Thymus (tissue), 11 donors: ENCODE measurements around the gene LARP4B. TPM values are rescaled to one million over a fixed set of nuclear protein-coding genes. Genes with fewer than 3 reads are reported as not detected.

Source experiments
- DNase-seq, 9 donors: peaks; one replicate each; pipeline ENCODE4 v3.0.0-alpha.2; 2013; ENCODE audit warnings: low spot score in 9 of 9, low read depth in 6 of 9, missing footprints in 1 of 9
- H3K27ac ChIP-seq, 2 donors: one replicate each; pipeline ENCODE4 v1.5.1; 2013; ENCODE audit warnings: control low read depth in 1 of 2, low read depth in 1 of 2, low read length in 1 of 2, mild to moderate bottlenecking in 1 of 2, moderate library complexity in 1 of 2
- H3K27me3 ChIP-seq, 2 donors: one replicate each; pipeline ENCODE4 v1.5.1; 2013; ENCODE audit warnings: low read length in 1 of 2; ENCODE audit not compliant: control insufficient read depth in 2 of 2, insufficient read depth in 1 of 2
- H3K36me3 ChIP-seq, 2 donors: one replicate each; pipeline ENCODE4 v1.5.1; 2013; ENCODE audit warnings: low read length in 1 of 2, mild to moderate bottlenecking in 1 of 2, moderate library complexity in 1 of 2; ENCODE audit not compliant: control insufficient read depth in 2 of 2, insufficient read depth in 2 of 2
- H3K4me1 ChIP-seq, 2 donors: one replicate each; pipeline ENCODE4 v1.5.1; 2013; ENCODE audit warnings: low read length in 2 of 2; ENCODE audit not compliant: control insufficient read depth in 2 of 2, insufficient read depth in 2 of 2
- H3K4me3 ChIP-seq, 2 donors: one replicate each; pipeline ENCODE4 v1.5.1; 2013; ENCODE audit warnings: low read length in 2 of 2, control low read depth in 1 of 2, mild to moderate bottlenecking in 1 of 2
- H3K9me3 ChIP-seq, 2 donors: one replicate each; pipeline ENCODE4 v1.5.1; 2013; ENCODE audit warnings: low read length in 1 of 2, mild to moderate bottlenecking in 1 of 2; ENCODE audit not compliant: control insufficient read depth in 2 of 2, insufficient read depth in 1 of 2
- WGBS: extraction: QIAGEN DNeasy Blood & Tissue Kit; methylation state at CpG from one replicate; pipeline ENCODE4 v1.1.7; 2013; 5-methylcytosine and 5-hydroxymethylcytosine counted together
- polyA plus RNA-seq: library from polyadenylated mRNA; stranded (reverse); fragments of 200-250 nt; gene quantifications from one replicate; pipeline ENCODE4 v1.2.3, GENCODE V29; 2013
- total RNA-seq: library from RNA; stranded (reverse); fragments of 120-200 nt; gene quantifications from one replicate; pipeline ENCODE4 v1.2.4, GENCODE V29; 2013
- donor health status: healthy.

LARP4B gene
- total and polyA plus RNA-seq, 2 donors, result 19.3 to 22.0 TPM

DNA sequence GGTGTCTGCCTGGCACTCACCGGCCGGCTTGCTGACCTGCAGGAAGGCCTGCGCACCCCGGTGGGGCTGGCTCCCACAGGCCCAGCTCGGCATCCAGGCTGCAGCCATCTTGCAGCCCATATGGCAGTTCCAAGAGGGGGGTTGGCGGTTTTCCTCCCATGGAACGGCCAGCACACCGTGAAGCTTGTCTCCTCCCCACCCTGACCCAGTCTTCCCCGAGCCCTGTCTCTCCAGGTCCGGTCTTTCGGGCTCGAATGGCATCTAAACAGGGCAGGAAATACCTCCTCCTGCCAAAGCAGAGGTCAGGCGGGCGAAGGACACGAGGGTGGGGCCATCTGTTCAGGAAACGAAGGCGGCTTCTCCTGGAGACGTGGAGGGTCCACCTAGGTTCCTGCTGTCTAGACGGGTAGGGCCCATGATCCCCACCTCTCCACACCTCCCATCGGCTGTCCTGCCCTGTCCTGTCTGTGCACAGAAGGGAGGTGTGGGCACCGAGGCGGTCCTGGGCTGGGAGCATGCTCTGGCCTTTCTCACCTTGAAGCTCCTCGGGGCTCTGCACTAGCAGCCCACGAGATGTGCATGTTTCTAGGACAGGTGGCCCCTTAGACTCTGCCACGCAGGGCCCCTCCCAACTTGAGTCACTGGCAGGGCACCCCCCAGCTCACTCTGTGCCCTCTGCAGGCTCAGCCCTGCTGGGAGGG, 128.3 kb downstream of the LARP4B start:
- WGBS, result 97% methylated on average over 25 of the region's 25 CpGs
- H3K27me3 ChIP-seq, result no peaks in the 10 kb centered on the region
- H3K36me3 ChIP-seq, result peaks cover 16 to 20% of the 10 kb centered on the region in 2 donors
- H3K27ac ChIP-seq, result no peak overlapping the region
- no peaks in the 10 kb centered on the region for H3K4me1 ChIP-seq
- DNase-seq, result no peak
- H3K4me3 ChIP-seq, result no peak overlapping the region
- H3K9me3 ChIP-seq, result no peaks in the 10 kb centered on the region

DNA sequence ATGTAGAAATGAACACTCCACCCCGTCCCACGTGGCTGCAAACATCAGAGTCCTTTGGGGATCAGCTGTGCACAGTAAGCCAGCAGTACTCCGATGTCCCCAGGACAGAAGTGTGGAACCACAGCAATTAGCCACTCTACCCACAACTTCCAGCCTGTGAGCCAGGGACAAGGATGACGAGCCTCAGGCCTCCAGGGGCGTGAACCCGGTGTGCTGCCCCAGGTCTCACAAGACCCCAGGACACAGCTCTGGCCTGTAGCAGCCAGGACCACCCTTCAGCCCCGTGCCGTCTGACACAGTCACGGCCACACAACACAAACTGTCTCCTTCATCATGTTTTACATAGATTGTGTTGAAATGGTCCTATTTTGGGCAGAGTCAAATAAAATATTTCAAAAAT, 129.0 kb downstream of the LARP4B start:
- peaks cover 9 to 13% of the 10 kb centered on the region in 2 donors for H3K36me3 ChIP-seq
- no peaks in the 10 kb centered on the region for H3K4me1 ChIP-seq
- no peak overlapping the region for H3K27ac ChIP-seq
- H3K4me3 ChIP-seq, result no peak overlapping the region
- H3K9me3 ChIP-seq, result no peaks in the 10 kb centered on the region
- no peaks in the 10 kb centered on the region for H3K27me3 ChIP-seq
- 84% methylated on average over 9 of the region's 9 CpGs for WGBS
- DNase-seq, result no peak

DNA sequence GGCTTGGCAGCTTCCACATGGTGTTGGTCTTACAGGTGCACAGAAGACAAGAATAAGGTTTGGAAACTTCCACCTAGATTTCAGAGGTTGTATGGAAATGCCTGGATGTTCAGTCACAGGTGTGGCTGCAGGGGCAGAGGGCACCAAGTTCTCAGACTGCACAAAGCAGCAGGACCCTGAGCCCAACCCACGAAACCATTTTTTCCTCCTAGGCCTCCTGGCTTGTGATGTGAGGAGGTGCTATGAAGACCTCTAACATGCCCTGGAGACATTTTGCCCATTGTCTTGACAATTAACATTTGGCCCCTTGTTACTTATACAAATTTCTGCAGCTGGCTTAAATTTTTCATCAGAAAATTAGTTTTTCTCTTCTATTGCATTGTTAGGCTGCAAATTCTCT, 134.3 kb downstream of the LARP4B start:
- no peaks in the 10 kb centered on the region for H3K36me3 ChIP-seq
- no peak overlapping the region for H3K27ac ChIP-seq
- H3K9me3 ChIP-seq, result peaks cover 2 to 13% of the 10 kb centered on the region in 2 donors
- WGBS, result 96% methylated on average over 1 of the region's 1 CpG
- no peaks in the 10 kb centered on the region for H3K27me3 ChIP-seq
- no peak overlapping the region for H3K4me3 ChIP-seq
- DNase-seq, result no peak
- no peaks in the 10 kb centered on the region for H3K4me1 ChIP-seq

GRCh38 chr10:796233-796632, 135.3 kb downstream of the LARP4B start:
- 73% methylated on average over 4 of the region's 4 CpGs for WGBS
- H3K4me1 ChIP-seq, result no peaks in the 10 kb centered on the region
- peaks cover 2 to 13% of the 10 kb centered on the region in 2 donors for H3K9me3 ChIP-seq
- no peaks in the 10 kb centered on the region for H3K36me3 ChIP-seq
- H3K27ac ChIP-seq, result no peak overlapping the region
- no peak for DNase-seq
- H3K4me3 ChIP-seq, result no peak overlapping the region
- H3K27me3 ChIP-seq, result no peaks in the 10 kb centered on the region

- WGBS, result 93% methylated on average over 7 of the region's 7 CpGs
Observed at GRCh38 chr10:794382-794956, 137.0 kb downstream of the LARP4B start.

DNA sequence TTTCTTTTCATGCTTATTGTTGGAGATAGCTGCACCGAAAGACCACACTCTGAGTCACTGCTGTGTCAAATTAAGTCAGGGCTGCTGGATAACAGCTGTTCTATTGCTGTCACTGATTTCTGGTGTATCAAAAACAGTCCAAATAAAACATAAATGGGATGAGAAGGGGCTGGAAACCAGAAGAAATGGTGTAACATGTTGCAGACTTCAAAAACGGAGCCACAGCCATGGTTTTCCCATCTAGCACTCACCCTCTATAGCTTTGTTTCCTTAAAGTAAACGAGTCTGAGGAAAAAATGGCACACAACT, 138.8 kb downstream of the LARP4B start:
- Histone ChIP-seq H3K27ac (no peak overlapping the region), H3K27me3 (no peaks in the 10 kb centered on the region), H3K4me3 (no peak overlapping the region), H3K4me1 (no peaks in the 10 kb centered on the region), H3K9me3 (peaks cover 2 to 13% of the 10 kb centered on the region in 2 donors), H3K36me3 (no peaks in the 10 kb centered on the region)
- no peak for DNase-seq
- WGBS, result 90% methylated on average over 3 of the region's 3 CpGs

More at GRCh38 chr10:794382-794956, 137.0 kb downstream of the LARP4B start:
- H3K4me3 ChIP-seq, result no peak overlapping the region
- no peaks in the 10 kb centered on the region for H3K27me3 ChIP-seq
- no peak for DNase-seq
- H3K4me1 ChIP-seq, result no peaks in the 10 kb centered on the region
- no peaks in the 10 kb centered on the region for H3K36me3 ChIP-seq
- H3K9me3 ChIP-seq, result peaks cover 2 to 13% of the 10 kb centered on the region in 2 donors
- H3K27ac ChIP-seq, result no peak overlapping the region

DNA sequence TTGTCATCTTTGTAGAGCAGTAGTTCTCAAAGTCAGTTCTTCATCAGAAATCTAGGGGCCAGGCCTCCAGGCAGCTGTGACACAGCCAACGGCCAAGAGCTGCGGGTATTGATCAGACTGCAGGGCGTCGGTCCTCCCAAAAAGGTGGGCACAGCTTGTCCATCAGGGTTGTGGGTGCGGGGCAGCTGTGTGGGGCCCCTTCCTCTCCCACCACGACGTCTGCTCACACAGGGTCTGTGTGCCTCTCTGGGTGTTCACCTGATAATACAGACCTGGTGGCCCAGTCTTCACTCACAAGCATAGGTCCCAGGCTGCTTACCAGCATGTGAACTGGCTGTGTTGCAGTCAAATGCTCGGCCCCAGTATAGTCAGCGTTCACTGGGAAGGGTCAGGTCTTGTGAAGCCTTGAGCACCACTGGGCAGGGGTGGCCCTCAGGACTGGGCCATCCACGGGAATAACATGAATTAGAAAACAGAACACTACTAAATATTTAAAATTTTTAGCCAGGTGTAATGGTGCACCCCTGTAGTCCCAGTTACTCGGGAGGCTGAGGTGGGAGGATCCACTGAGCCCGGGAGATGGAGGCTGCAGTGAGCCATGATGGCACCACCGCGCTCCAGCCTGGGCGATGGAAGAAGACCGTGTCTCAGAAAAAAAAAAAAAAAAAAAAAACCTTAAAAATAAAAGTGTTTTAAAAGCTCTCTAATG, 139.3 kb downstream of the LARP4B start:
- Histone ChIP-seq H3K27ac (no peak overlapping the region), H3K9me3 (peaks cover 2 to 12% of the 10 kb centered on the region in 2 donors), H3K4me1 (no peaks in the 10 kb centered on the region), H3K36me3 (no peaks in the 10 kb centered on the region), H3K4me3 (no peak overlapping the region), H3K27me3 (no peaks in the 10 kb centered on the region)
- 89% methylated on average over 16 of the region's 16 CpGs for WGBS
- DNase-seq, result no peak

- H3K4me1 ChIP-seq, result no peaks in the 10 kb centered on the region
- no peak for DNase-seq
- H3K27me3 ChIP-seq, result peaks cover under 1 to 2% of the 10 kb centered on the region in 2 donors
- 98% methylated on average over 7 of the region's 7 CpGs for WGBS
- H3K4me3 ChIP-seq, result no peak overlapping the region
- H3K27ac ChIP-seq, result no peak overlapping the region
- peaks cover 0 to 7% of the 10 kb centered on the region in 2 donors for H3K9me3 ChIP-seq
- H3K36me3 ChIP-seq, result no peaks in the 10 kb centered on the region
Observed at GRCh38 chr10:791639-792038, 139.9 kb downstream of the LARP4B start.

DNA sequence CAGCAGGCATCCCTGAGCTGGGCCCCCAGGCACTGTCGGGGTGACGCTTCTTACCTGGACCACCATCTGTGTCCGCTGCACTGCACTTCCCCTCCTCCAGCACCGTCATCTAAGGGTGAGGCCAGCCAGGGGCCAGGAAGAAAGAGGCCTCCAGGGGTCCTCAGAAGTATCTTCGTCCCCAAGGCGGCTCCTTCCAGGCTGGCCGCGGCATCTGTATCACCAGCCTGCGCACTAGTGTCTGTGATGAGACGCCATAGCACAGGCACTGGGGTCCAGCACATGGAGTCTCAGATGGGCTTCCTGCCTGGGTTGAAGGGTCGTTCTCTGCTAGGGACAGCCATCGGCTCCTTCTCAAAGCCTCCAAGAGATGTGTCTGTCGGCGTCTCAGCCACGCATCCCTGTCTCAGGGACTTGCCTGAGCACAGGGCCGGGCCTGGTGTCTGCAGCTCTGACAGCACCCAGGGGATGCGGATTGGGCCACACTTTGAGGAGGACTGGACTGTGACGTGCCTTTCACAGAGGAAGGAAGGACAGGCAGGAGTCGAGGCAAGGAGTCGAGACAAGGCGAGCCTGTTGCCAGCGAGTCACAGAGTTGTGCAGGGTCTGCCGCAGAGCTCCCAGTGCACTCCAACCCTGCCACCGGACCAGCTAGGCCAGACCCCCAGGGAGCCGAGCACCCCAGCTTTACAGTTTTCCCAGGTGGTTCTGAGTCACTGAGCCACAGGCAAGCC, 140.5 kb downstream of the LARP4B start:
- Histone ChIP-seq H3K4me1 (no peaks in the 10 kb centered on the region), H3K27ac (no peak overlapping the region), H3K9me3 (peaks cover 0 to 7% of the 10 kb centered on the region in 2 donors), H3K36me3 (no peaks in the 10 kb centered on the region), H3K4me3 (no peak overlapping the region), H3K27me3 (peaks cover 4 to 6% of the 10 kb centered on the region in 2 donors)
- 90% methylated on average over 25 of the region's 25 CpGs for WGBS
- no peak for DNase-seq
